Inflammatory macrophage treated with lipopolysaccharide for 4 hours (primary cell): ENCODE results near the gene SUB1.
"Not testable (repeated sequence)": the region's sequence is repeated elsewhere in the genome, so short reads cannot be mapped to it uniquely, and the experiment has no call there.

Experiments used
- DNase-seq: peaks from one replicate; pipeline ENCODE4 v3.0.0-alpha.2; 2020

Gene SUB1

GRCh38 chr5:32566319-32567111, 18.8 kb upstream of the SUB1 start:
- no peak for DNase-seq

- DNase-seq: no peak
These were observed 14.2 kb upstream of the SUB1 start for GRCh38 chr5:32571128-32571527.

- DNase-seq: no peak
These were observed 12.4 kb upstream of the SUB1 start for GRCh38 chr5:32572778-32573480.

- DNase-seq: not testable (repeated sequence)
These were observed 11.9 kb upstream of the SUB1 start for GRCh38 chr5:32573481-32573854.

- no peak for DNase-seq
These were observed 10.7 kb upstream of the SUB1 start for GRCh38 chr5:32574540-32575175.

GRCh38 chr5:32578363-32578762, 7.0 kb upstream of the SUB1 start:
- DNase-seq: peak; percentile 56

- no peak for DNase-seq
These were observed 6.6 kb upstream of the SUB1 start for GRCh38 chr5:32578764-32579163.

GRCh38 chr5:32581010-32581785, 4.2 kb upstream of the SUB1 start:
- no peak for DNase-seq

- DNase-seq: peak; percentile 30
These were observed 1.6 kb upstream of the SUB1 start for GRCh38 chr5:32583582-32584232.

- DNase-seq: peak; percentile 32
These were observed 711 bp upstream of the SUB1 start for GRCh38 chr5:32584646-32585045.

GRCh38 chr5:32585122-32585445, 273 bp upstream of the SUB1 start:
- DNase-seq: no peak

- DNase-seq: peak; percentile 76
These were observed 881 bp downstream of the SUB1 start for GRCh38 chr5:32586276-32586599.

GRCh38 chr5:32587067-32587551, 1.8 kb downstream of the SUB1 start:
- no peak for DNase-seq

- DNase-seq: no peak
These were observed 4.1 kb downstream of the SUB1 start for GRCh38 chr5:32589416-32589815.

- DNase-seq: peak; percentile 64
These were observed 4.8 kb downstream of the SUB1 start for GRCh38 chr5:32589942-32590869.

- no peak for DNase-seq
These were observed 9.8 kb downstream of the SUB1 start for GRCh38 chr5:32595118-32595517.

GRCh38 chr5:32597041-32597629, 11.8 kb downstream of the SUB1 start:
- peak; percentile 77 for DNase-seq

- no peak for DNase-seq
These were observed 13.0 kb downstream of the SUB1 start for GRCh38 chr5:32598260-32598937.

GRCh38 chr5:32598997-32599549, 13.7 kb downstream of the SUB1 start:
- no peak for DNase-seq

- DNase-seq: no peak
These were observed 14.8 kb downstream of the SUB1 start for GRCh38 chr5:32600054-32600622.
